ENCODE data around the gene FHAD1. TPM values are rescaled to one million over a fixed set of nuclear protein-coding genes. Genes with fewer than 3 reads are reported as not detected.

The FHAD1 gene
- total RNA-seq, 1 donor from 2014 or later: not detected

- TF ChIP-seq CTCF (IDR thresholded peaks at IDR 0.05): no peak
- no peaks in the 10 kb centered on the region for H3K4me1 Mint-ChIP-seq (ENCODE audit: unreplicated experiment)
- DNase-seq (ENCODE audit: extremely low spot score, unreplicated experiment): no peak
- no peaks in the 10 kb centered on the region for H3K9me3 Mint-ChIP-seq (ENCODE audit: unreplicated experiment)
- H3K36me3 Mint-ChIP-seq (ENCODE audit: unreplicated experiment): no peaks in the 10 kb centered on the region
- H3K4me3 Mint-ChIP-seq (ENCODE audit: unreplicated experiment): no peak overlapping the region
- H3K27me3 Mint-ChIP-seq (ENCODE audit: unreplicated experiment): peaks cover 64% of the 10 kb centered on the region
- H3K27ac Mint-ChIP-seq (ENCODE audit: unreplicated experiment): no peak overlapping the region
Observed at GRCh38 chr1:15254559-15254958, 7.5 kb downstream of the FHAD1 start.

- TF ChIP-seq CTCF (IDR thresholded peaks at IDR 0.05): no peak
- Mint-ChIP-seq H3K36me3 (ENCODE audit: unreplicated experiment) (no peaks in the 10 kb centered on the region), H3K4me3 (ENCODE audit: unreplicated experiment) (no peak overlapping the region), H3K27me3 (ENCODE audit: unreplicated experiment) (peaks cover 54% of the 10 kb centered on the region), H3K9me3 (ENCODE audit: unreplicated experiment) (no peaks in the 10 kb centered on the region), H3K27ac (ENCODE audit: unreplicated experiment) (no peak overlapping the region), H3K4me1 (ENCODE audit: unreplicated experiment) (no peaks in the 10 kb centered on the region)
- no peak for DNase-seq (ENCODE audit: extremely low spot score, unreplicated experiment)
Observed at GRCh38 chr1:15255582-15256149, 8.6 kb downstream of the FHAD1 start.

GRCh38 chr1:15256584-15256983 is 9.6 kb downstream of the FHAD1 start:
- no peaks in the 10 kb centered on the region for H3K9me3 Mint-ChIP-seq (ENCODE audit: unreplicated experiment)
- DNase-seq (ENCODE audit: extremely low spot score, unreplicated experiment): peak; percentile 64
- H3K4me1 Mint-ChIP-seq (ENCODE audit: unreplicated experiment): no peaks in the 10 kb centered on the region
- H3K27me3 Mint-ChIP-seq (ENCODE audit: unreplicated experiment): peaks cover 56% of the 10 kb centered on the region
- H3K27ac Mint-ChIP-seq (ENCODE audit: unreplicated experiment): no peak overlapping the region
- H3K36me3 Mint-ChIP-seq (ENCODE audit: unreplicated experiment): no peaks in the 10 kb centered on the region
- H3K4me3 Mint-ChIP-seq (ENCODE audit: unreplicated experiment): no peak overlapping the region
- TF ChIP-seq CTCF (IDR thresholded peaks at IDR 0.05): no peak

GRCh38 chr1:15257309-15257708 is 10.3 kb downstream of the FHAD1 start:
- TF ChIP-seq CTCF (IDR thresholded peaks at IDR 0.05): no peak
- Mint-ChIP-seq H3K9me3 (ENCODE audit: unreplicated experiment) (no peaks in the 10 kb centered on the region), H3K4me1 (ENCODE audit: unreplicated experiment) (no peaks in the 10 kb centered on the region), H3K4me3 (ENCODE audit: unreplicated experiment) (no peak overlapping the region), H3K27me3 (ENCODE audit: unreplicated experiment) (peaks cover 58% of the 10 kb centered on the region), H3K27ac (ENCODE audit: unreplicated experiment) (no peak overlapping the region), H3K36me3 (ENCODE audit: unreplicated experiment) (no peaks in the 10 kb centered on the region)
- DNase-seq (ENCODE audit: extremely low spot score, unreplicated experiment): no peak

- no peaks in the 10 kb centered on the region for H3K9me3 Mint-ChIP-seq (ENCODE audit: unreplicated experiment)
- no peak overlapping the region for H3K27ac Mint-ChIP-seq (ENCODE audit: unreplicated experiment)
- no peak overlapping the region for H3K4me3 Mint-ChIP-seq (ENCODE audit: unreplicated experiment)
- no peaks in the 10 kb centered on the region for H3K36me3 Mint-ChIP-seq (ENCODE audit: unreplicated experiment)
- no peak for TF ChIP-seq CTCF (IDR thresholded peaks at IDR 0.05)
- H3K4me1 Mint-ChIP-seq (ENCODE audit: unreplicated experiment): no peaks in the 10 kb centered on the region
- peaks cover 53% of the 10 kb centered on the region for H3K27me3 Mint-ChIP-seq (ENCODE audit: unreplicated experiment)
- DNase-seq (ENCODE audit: extremely low spot score, unreplicated experiment): peak; percentile 27
Observed at GRCh38 chr1:15258833-15259621, 12.0 kb downstream of the FHAD1 start.
